Measurements from ENCODE around the gene GFER.

DNA sequence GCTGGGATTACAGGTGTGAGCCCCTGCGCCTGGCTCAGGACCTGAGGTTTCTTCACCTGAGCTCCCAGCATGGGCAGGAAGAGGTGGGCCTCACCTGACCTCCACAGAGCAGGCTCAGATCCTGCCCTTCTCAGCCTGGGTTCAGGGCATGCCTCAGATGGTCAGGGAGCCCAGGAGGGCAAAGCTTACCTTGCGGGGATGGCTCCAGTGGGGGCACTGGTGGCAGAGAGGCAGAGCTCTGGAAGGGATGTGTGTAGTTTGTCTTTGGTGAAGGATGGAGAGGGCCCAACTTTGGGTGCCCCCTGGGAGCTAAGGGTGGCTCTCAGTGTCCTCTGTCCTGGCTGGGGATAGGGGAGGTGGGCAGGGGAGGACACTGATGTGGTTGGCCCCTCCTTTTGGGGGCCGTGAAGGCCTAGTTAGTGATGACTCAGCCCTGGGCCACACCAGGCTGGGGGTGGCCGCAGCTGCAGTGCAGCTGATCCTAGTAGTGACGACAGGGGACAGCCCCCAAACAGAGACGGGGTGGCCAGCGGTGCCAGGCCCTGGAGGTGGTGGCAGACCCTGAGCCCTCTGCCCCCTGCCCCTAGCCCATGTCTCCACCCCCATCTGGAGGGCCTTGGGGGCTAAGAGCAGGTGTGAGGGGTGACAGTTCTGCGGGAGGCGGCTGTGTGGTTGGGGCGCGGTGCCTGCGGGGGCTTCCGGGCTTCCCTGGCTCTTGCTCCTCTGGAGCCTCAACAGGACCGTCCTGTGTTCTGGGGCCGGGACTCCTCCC lies 48.5 kb downstream of the GFER start:
- TF ChIP-seq, protein P1, sequence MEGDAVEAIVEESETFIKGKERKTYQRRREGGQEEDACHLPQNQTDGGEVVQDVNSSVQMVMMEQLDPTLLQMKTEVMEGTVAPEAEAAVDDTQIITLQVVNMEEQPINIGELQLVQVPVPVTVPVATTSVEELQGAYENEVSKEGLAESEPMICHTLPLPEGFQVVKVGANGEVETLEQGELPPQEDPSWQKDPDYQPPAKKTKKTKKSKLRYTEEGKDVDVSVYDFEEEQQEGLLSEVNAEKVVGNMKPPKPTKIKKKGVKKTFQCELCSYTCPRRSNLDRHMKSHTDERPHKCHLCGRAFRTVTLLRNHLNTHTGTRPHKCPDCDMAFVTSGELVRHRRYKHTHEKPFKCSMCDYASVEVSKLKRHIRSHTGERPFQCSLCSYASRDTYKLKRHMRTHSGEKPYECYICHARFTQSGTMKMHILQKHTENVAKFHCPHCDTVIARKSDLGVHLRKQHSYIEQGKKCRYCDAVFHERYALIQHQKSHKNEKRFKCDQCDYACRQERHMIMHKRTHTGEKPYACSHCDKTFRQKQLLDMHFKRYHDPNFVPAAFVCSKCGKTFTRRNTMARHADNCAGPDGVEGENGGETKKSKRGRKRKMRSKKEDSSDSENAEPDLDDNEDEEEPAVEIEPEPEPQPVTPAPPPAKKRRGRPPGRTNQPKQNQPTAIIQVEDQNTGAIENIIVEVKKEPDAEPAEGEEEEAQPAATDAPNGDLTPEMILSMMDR (IDR thresholded peaks at IDR 0.05), result no peak
- TF ChIP-seq POLR2A (IDR thresholded peaks at IDR 0.05) (no peak), EP300 (IDR thresholded peaks at IDR 0.05; ENCODE audit: low read depth) (no peak), POLR2AphosphoS5 (IDR thresholded peaks at IDR 0.05) (no peak)
